Epithelial cell of prostate (primary cell): ENCODE measurements around the gene MGAT5B.

Experiments used
- DNase-seq: peaks from one replicate; pipeline ENCODE4 v3.0.0-alpha.2; 2011; ENCODE audit warnings: low read depth, low spot score
- H3K27ac ChIP-seq: fragments of 450-650 bp; 2 replicates; pipeline ENCODE4 v1.5.1; 2017; ENCODE audit warnings: mild to moderate bottlenecking

MGAT5B gene

DNA sequence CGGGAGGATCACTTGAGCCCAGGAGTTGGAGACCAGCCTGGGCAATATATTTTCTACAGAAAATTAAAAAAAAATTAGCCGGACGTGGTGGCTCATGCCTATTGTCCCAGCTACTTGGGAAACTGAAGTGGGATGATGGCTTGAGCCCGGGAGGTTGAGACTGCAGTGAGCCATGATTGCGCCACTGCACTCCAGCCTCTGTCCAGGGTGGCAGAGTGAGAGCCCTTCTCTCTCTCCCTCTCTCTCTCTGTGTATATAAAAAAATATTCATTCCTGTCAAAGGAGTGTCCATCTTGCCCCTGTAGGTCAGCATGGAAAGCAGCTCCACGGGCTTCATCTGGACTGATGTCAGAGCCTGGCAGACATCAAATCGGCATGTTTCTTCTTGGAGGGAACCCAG, 31.2 kb downstream of the MGAT5B start:
- no peak for DNase-seq
- H3K27ac ChIP-seq, result no peak overlapping the region

DNA sequence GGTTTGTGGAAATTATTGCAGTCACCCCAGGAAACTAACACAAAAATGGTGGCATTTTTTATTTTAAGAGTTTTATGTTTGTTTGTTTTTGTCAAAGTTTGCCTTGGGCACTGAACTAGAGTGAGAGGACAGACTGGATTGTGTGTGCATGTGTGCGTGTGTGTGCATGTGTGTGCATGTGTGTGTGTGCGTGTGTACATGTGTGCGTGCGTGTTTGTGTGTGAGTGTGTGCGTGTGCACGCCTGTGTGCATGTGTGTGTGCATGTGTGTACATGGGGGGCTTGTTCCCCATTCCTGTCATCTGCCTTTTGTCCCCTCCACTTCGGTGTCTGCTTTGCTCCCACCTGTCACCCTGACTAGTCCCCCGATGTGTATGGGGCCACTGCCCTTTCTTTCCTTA, 32.5 kb downstream of the MGAT5B start:
- H3K27ac ChIP-seq, result no peak overlapping the region
- no peak for DNase-seq

DNA sequence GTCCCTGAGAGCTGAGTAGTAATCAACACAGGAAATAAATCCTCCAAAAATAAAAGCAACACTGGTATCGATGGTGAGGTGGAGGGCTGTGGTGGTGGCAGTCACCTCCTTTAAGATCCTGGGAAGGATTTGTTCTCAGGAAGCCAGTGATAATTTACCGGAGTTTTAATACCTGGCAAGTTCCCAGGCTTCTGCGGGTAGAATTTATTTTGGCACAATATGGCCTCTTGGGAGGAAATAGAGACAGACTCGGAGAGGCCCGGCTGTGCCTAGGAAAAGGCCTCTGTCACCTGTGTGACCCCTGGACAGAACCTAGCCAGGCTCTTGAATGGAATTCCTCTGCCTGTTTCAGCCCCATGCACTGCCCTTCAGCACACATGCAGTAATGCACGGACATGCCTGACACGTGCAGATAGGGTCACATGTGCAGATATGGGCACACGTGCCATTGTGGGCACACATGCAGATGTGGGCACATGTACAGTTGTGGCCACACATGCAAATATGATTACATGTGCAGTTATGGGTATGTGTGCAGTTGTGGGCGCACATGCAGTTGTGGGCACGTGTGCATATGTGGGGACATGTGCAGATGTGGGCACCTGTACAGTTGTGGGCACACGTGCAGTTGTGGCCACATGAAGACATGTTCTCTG, 33.5 kb downstream of the MGAT5B start:
- H3K27ac ChIP-seq, result no peak overlapping the region
- no peak for DNase-seq

DNA sequence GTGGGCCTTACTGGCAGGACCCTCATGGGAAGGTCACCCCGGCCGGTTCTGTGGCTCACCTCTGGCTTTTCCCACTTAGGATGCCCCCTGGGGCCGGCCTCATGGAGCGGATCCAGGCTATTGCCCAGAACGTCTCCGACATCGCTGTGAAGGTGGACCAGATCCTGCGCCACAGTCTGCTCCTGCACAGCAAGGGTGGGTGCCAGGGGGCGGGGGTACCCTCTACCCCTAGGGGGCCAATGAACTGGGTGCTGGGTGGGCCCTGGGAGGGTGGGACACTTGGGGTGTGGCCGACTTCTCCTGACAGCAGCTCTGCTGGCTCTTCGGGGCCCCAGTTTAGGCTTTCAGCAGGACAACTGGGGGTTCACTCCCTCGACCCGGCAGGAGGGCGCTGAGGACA, 34.3 kb downstream of the MGAT5B start:
- no peak overlapping the region for H3K27ac ChIP-seq
- DNase-seq, result no peak

DNA sequence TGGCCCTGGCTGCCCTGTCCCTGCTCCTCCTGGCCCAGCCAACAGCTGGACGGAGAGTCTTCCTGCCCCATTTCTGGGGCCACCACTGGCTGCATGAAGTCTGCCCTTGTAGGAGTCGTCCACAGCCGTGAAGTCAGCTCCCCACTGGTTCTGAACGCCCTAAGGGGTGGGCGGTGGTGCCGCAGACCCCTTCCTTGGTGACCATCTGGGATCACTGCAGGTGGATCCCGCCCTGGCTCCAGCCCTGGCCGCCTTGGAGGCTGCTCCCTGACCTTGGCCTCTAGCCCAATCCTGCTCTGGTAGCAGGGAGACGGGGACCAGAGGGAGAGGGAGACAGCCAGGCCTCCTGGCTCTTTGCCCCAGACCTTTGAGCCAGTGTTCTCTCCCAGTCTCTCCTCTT, 35.4 kb downstream of the MGAT5B start:
- DNase-seq, result no peak
- no peak overlapping the region for H3K27ac ChIP-seq

DNA sequence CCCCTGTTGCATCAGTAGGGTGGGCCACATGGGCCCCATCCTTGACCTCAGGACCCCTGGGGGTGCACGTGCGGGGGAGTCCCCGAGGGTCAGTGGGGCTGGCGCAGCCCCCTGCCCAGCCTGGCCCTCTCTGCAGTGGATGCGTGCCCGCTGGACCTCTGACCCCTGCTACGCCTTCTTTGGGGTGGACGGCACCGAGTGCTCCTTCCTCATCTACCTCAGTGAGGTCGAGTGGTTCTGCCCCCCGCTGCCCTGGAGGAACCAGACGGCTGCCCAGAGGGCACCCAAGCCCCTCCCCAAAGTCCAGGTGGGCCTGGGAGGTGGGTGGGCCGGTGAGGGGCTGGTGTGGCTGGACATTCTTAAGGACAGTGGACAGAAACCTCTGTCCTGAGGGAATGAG, 35.9 kb downstream of the MGAT5B start:
- DNase-seq, result no peak
- H3K27ac ChIP-seq, result no peak overlapping the region

DNA sequence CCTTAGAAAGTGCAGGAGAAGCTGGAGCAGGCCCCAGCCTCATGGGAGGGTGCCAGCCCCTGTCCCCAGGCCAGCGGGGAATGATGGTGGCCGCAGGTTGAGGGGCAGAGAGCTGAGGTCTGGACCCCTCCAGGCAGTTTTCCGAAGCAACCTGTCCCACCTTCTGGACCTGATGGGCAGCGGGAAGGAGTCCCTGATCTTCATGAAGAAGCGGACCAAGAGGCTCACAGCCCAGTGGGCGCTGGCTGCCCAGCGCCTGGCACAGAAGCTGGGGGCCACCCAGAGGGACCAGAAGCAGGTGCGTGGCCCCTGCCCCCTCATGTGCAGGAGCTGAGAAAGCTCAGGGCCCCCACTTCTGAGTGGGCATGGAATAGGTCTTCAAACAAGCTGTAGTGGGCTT, 36.8 kb downstream of the MGAT5B start:
- no peak for DNase-seq

DNA sequence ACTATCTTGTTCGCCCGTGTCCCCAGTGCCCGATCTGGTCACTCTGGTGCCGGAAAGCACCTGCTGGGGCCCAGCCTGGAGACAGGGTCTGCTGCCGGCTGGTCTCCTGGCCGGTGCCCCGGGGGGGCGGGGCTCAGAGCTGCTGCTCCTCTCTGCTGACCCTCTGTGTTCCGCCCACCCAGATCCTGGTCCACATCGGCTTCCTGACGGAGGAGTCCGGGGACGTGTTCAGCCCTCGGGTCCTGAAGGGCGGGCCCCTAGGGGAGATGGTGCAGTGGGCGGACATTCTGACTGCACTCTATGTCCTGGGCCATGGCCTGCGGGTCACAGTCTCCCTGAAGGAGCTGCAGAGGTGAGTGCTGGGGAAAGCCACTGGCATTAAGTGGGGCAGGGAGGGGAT, 37.6 kb downstream of the MGAT5B start:
- H3K27ac ChIP-seq, result no peak overlapping the region
- no peak for DNase-seq

More for the DNA sequence above, 36.8 kb downstream of the MGAT5B start:
- H3K27ac ChIP-seq, result no peak overlapping the region

DNA sequence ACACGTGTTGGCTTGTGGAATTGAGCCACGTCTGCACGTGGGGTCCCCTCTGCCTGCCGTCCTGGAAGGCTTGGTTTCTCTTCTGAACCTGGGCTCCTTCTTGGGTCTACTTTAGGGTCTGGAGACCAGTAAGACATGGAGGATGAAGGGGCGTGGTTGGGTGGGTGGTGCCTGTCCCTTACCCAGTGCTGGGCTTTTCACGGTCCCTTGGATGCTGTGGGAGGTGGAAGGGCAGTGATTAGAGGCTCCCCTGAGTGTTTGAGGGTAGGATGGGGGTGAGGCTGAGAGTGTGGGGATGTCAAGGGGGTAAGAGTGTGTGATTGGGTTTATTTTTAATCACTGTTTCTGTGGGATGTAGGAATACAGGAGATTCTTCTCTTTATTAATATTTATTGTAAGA, 38.3 kb downstream of the MGAT5B start:
- no peak for DNase-seq
- no peak overlapping the region for H3K27ac ChIP-seq

DNA sequence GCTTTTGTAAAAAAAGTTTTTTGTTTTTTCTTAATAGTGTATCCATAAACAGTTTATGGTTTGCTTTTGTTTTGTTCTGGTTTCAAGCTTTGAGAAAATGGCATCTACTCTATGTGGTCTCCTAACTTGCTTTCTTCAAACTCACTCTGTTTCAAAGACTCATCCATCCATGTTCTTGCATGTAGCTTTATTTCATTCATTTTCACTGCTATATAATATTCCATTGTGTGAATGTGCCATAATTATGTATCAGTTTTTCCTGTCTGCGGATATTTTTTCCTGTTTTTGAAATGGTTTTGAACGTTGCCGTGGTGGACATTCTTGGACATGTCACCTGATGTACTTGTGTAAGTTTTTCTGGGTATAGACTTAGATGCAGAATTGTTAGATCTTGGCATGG, 39.1 kb downstream of the MGAT5B start:
- DNase-seq, result no peak
- no peak overlapping the region for H3K27ac ChIP-seq

DNA sequence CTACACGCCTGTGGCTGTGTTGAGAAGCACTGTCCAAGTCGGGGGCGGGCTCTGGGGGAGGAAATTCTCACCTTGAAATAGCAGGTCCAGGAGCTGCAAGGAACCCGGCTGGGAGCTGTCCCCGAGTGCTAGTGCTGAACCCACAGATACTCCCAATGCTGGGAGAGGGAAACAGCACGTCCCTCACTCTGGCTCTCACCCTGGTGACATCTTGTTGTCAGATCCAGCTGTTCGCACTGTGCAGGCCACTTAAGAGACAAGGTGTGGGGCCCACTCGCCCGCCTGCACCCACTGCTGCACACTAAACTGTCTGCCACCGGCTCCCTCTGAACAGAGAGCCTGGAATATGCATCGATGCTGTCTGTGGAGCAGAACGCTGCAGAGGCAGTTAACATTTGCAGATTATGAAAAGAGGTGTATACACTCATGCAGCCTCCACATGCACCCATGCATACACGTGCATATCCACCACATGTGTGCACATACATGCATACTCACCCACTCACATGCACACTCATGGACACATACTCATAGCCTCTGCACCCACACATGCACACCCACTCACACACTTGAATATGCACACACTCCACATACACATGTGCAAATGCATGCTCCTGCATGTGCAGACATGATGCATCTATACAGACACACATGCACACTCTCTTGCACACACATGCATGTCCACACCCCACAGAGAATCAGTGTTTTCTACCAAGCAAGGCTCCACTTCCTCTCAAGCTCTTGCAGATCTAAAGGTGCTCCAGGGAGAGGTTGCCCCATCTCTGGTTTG, 42.0 kb downstream of the MGAT5B start:
- no peak overlapping the region for H3K27ac ChIP-seq
- no peak for DNase-seq

DNA sequence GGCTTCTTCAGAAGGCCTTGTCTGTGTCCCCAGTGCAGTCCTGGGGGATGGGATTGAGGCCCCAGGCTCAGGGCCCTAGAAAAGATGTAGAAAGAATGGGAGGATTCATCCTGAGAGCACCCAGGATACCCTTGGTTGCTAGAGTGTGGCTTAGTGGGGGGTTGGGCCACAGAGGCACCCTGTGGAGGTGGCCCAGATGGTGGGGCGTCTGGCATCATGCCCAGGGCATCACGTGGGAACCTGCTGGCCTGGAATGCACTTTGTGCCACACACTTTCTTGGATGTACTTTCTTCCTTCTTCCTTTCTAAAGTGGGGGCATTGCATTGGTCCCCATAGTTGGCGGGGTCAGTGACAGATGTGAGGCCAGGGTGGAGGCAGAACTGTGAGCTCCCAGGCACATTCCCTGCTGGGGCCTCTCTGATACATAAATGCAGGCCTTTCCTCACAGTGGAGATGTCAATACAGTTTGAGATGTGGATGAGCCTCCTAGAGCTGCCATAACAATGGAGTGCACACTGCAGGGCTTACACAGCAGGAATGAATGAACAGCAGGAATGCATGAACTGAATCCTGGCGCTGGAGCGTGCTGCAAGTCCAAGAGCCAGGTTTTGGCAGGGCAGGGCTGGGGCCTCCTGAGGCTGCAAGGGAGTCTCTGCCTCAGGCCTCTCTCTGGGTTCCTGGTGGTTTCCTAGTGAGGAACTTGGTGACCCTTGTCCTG, 43.3 kb downstream of the MGAT5B start:
- H3K27ac ChIP-seq, result no peak overlapping the region
- DNase-seq, result no peak

DNA sequence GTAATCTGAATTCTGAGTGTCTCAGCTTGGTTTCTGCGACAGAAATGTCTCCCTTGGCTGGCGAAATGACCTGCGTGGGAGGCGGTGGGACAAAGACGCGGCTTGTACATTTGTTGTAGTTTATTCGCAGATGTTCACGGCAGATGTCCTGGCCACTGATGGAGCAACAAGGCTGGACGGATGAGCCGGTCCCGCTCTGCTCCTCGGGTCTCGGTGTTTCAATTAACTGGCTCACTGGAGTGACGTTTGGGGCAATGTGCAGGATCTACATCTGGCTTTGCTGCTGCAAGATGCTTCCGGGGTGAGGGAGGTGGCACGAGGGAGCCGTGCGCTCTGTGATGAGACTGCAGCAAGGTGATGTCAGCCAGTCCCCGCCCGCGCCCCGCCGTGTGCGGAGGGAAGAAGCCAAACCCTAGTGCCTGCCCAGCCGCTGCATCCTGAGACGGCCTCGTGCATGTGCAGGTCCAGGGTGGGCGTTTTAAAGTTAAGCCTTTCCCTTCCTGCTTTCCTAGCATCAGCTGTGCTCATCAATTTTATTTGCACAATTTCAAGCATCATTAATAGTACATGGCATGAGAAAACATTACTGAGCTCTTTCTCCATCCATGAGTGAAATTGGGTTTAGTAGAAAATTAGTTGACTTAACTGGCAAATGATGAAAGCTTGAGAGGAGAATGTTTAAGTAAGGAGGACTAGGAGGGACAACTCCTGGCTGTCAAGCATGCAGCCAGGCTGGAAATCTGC, 44.4 kb downstream of the MGAT5B start:
- H3K27ac ChIP-seq, result no peak overlapping the region
- DNase-seq, result no peak

DNA sequence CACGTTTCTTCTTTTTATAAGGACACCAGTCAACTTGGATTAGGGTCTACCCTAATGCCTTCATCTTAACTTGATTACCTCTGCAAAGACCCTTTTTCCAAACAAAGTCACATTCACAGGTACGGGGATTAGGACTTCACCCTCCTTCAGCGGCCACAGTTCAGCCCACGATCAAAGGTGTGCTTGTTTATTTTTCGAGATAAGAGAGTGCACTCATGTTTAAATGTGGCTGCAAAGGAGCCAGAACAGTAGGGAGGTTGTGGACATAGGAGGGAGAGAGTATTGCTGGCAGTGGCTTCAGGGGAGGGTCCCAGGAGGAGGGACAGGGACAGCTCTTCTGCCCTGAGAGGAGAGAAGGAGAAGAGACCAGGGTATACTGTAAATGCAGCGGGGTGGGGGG, 46.7 kb downstream of the MGAT5B start:
- DNase-seq, result no peak
- no peak overlapping the region for H3K27ac ChIP-seq

DNA sequence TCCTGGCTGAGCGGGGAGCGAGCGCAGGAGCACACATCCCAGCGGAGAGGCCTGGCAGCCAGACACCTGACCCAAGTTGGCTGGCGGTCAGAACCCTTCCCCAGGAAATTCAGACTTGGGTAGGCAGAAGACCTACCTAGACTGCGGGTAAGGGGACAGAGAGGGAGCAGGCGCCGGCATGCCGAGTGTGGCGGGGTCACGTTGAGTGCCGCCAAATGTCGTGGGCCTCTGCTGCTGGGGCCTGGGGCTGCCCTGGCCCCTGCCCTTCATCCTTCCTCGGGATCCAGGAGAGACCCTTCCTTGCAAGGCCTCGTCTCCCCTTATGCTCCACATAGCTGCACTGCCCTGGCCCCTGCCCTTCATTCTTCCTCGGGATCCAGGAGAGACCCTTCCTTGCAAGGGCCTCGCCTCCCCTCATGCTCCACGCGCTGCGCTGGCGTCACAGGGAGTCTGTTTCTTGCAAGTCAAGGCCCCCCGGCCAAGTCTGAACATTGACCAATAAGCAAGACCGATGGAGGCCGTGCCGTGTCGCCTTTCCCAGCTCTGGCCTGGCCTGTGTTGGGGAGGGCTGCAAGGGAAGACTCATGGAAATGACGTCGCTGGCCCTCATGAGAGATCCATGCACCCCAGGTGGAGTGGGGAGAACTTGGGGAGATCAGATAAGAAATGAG, 47.8 kb downstream of the MGAT5B start:
- no peak for DNase-seq
- H3K27ac ChIP-seq, result no peak overlapping the region

DNA sequence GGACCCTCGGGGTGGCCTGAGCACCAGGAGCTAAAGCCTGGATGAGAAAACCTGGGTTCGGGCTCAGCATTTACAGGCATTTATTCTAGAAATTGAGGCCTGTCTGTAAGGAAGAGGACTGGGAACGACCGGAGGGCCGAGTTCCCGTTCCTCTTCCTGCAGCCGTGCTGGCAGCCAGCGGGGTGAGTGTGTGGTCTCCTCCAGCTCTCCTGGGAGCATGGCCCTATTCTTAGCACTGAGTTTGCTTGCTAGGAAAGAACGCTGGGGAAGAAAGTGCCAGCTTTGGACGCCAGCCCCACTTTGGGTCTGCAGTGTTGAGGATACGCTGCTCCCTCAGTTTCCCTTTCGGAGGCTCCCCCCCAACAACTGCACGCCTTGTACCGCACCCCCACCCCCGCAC, 49.6 kb downstream of the MGAT5B start:
- no peak for DNase-seq
- H3K27ac ChIP-seq, result no peak overlapping the region

DNA sequence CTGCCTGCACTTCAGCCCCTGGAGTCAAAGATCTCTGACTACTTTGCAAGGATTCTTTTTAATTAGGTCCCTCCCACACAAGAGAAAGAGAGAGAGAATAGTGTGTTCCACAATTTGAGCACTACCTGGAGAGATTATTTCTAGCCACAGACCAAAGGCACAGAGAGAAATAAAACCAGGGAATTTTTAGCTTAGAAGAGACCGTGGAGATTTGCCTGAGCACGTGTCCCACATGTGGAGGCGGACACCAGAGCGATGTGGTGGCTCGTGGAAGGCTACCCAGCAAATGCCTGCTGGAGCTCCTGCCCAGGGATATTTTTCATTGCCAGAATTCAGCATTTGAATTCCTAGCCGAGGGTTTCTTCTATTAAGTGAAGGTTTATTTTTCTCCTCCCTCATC, 50.6 kb downstream of the MGAT5B start:
- no peak for DNase-seq
- H3K27ac ChIP-seq, result no peak overlapping the region

DNA sequence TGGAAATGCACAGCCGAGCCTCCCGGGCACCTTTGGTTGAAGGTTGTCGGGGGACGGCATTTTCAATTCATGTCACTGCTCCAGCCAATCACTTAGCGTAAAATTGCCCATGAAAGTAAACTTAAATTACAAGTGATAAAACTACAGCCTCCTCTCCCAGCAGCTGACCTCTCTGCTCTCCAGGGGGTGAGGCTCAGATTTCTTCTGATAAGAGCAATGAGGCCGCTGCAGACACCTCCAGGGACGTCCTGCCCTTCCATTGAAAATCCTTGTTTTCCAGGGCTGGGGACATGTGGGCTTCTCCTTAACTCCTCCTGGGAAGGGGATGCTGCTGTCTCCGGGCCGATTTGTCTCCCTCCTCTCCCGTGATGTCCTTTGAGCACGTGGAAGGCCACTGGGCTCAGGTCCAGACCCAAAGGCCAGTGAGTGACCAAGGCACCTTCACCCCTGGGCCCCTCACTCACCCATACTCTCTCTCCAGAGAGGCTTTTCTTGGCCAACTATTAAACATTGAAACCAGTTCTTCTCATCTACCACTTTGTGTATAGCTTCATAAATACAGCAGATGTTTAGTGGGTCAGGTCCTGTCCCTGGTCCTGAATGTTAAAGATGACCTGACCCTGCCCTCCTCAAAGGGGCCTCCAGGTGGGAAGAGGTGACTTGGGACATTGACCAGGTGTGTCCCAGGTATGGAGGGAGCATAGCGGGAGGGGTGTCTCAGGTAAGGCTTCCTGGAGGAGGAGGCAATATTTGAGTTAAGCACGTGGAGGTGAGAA, 52.3 kb downstream of the MGAT5B start:
- no peak overlapping the region for H3K27ac ChIP-seq
- DNase-seq, result no peak

DNA sequence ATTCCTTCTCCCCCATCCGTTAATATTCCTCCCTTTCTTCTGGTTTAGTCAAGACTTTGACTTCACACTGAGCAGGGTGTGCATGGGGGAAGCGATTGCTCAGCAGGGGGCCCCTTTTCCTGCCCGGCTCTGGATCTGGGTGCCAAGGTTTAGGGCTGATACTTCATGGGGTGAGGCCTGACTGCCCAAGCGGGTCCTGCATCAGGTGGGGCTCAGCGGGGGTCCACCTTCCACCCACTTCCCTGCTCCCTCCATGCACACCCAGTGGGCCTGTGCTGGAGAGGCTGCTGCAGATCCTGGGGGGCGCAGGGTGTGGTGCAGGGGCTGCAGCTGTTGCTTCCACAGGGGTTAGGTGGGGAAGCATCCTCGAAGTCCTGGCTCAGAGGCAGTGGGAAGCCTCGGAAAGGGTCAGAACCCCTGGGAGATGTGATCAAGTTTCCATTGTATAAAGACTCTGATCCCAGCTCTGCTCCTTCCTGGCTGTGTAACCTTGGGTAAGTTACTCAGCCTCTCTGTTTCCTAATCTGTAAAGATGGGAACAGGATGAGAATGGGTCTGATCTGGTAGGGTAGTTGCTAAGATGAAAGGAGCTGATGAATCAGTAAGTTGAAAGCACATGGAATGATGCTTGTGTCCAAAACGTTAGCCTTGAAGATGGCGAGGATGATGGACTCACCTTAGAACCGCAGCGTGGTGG, 53.3 kb downstream of the MGAT5B start:
- no peak overlapping the region for H3K27ac ChIP-seq
- no peak for DNase-seq
